ENCODE data around the gene TWF2. TPM values are rescaled to one million over a fixed set of nuclear protein-coding genes. Genes with fewer than 3 reads are reported as not detected.
"Not testable (repeated sequence)": the region's sequence is repeated elsewhere in the genome, so short reads cannot be mapped to it uniquely, and the experiment has no call there.

TWF2 gene
- total RNA-seq (10 to 100 TPM; 34.0 to 56.3 (median 43.3) TPM), polyA plus RNA-seq (10 to 100 TPM; 14.3 to 40.7 TPM)
- long read RNA-seq, donor 1, transcript TWF2-201 (9 exons, 1,718 nt), result major isoform, 429 of 476 reads
- long read RNA-seq, donor 1, partial matches to known transcripts, result 15 of 476 reads
- long read RNA-seq, donor 1, other reads (novel, unspliced or antisense), result 32 of 476 reads
- long read RNA-seq, donor 2, transcript TWF2-201 (9 exons, 1,718 nt), result major isoform, 30 of 30 reads
- long read RNA-seq, donor 2, partial matches to known transcripts, result 0 of 30 reads
- long read RNA-seq, donor 2, other reads (novel, unspliced or antisense), result 0 of 30 reads
- long read RNA-seq, donor 3, transcript TWF2-201 (9 exons, 1,718 nt), result major isoform, 121 of 150 reads
- long read RNA-seq, donor 3, partial matches to known transcripts, result 18 of 150 reads
- long read RNA-seq, donor 3, other reads (novel, unspliced or antisense), result 11 of 150 reads

GRCh38 chr3:52238761-52239701 lies at the start of gene TWF2:
TWF2 (minus strand) TSS chr3:52239158; CDS start chr3:52239016, 142 bp downstream.
- 0% methylated on average over 70 to 92 of the region's 92 CpGs for WGBS, 3 donors
- Histone ChIP-seq H3K9me3 (no peaks in the 10 kb centered on the region), H3K36me3 (no peaks in the 10 kb centered on the region), H3K4me1 (ENCODE audit: insufficient read depth) (peaks cover 16% of the 10 kb centered on the region), H3K4me3 (peak within 1 kb of the TSS; percentile 87), H3K27me3 (no peaks in the 10 kb centered on the region), H3K27ac (peak within 1 kb of the TSS; percentile 75 to 91)
- DNase-seq, result peak; percentile 82 to 89 (median 84)
- TF ChIP-seq POLR2A (IDR thresholded peaks at IDR 0.05) (peak; percentile 57), EP300 (IDR thresholded peaks at IDR 0.05) (no peak)
- TF ChIP-seq, protein P1, sequence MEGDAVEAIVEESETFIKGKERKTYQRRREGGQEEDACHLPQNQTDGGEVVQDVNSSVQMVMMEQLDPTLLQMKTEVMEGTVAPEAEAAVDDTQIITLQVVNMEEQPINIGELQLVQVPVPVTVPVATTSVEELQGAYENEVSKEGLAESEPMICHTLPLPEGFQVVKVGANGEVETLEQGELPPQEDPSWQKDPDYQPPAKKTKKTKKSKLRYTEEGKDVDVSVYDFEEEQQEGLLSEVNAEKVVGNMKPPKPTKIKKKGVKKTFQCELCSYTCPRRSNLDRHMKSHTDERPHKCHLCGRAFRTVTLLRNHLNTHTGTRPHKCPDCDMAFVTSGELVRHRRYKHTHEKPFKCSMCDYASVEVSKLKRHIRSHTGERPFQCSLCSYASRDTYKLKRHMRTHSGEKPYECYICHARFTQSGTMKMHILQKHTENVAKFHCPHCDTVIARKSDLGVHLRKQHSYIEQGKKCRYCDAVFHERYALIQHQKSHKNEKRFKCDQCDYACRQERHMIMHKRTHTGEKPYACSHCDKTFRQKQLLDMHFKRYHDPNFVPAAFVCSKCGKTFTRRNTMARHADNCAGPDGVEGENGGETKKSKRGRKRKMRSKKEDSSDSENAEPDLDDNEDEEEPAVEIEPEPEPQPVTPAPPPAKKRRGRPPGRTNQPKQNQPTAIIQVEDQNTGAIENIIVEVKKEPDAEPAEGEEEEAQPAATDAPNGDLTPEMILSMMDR (IDR thresholded peaks at IDR 0.05), result peak; percentile 26 to 44 (median 34)
- intact Hi-C loops (cut with DNase I), result loop anchor here in 3 of 4 donors (5.0 kb wide), 2 partner anchors 38 to 48 kb away; partner anchors contain the start of genes WDR82 (in 2 of the 3) and GLYCTK (in 1 of the 3)

- no peaks in the 10 kb centered on the region for H3K36me3 ChIP-seq
- peak in 2 of 5 donors; percentile 15 to 32 for DNase-seq
- TF ChIP-seq, protein P1 (IDR thresholded peaks at IDR 0.05), result no peak
- TF ChIP-seq POLR2A (IDR thresholded peaks at IDR 0.05) (no peak), EP300 (IDR thresholded peaks at IDR 0.05) (no peak)
- H3K27me3 ChIP-seq, result no peaks in the 10 kb centered on the region
- intact Hi-C loops (cut with DNase I), result loop anchor here in 2 of 4 donors (5.0 to 10.0 kb wide), 2 partner anchors 51 to 116 kb away; partner anchors contain the start of gene TWF2 (in 1 of the 2)
- peaks cover 9% of the 10 kb centered on the region for H3K4me1 ChIP-seq (ENCODE audit: insufficient read depth)
- H3K9me3 ChIP-seq, result no peaks in the 10 kb centered on the region
- peak overlapping the region; percentile 95 for H3K4me3 ChIP-seq
- 75 to 80% (median 77%) methylated on average over 6 of the region's 6 CpGs for WGBS, 3 donors
- no peak overlapping the region for H3K27ac ChIP-seq
These were observed 49.7 kb upstream of the TWF2 start for GRCh38 chr3:52288674-52289073.

- Histone ChIP-seq H3K4me1 (ENCODE audit: insufficient read depth) (peaks cover 14% of the 10 kb centered on the region), H3K9me3 (no peaks in the 10 kb centered on the region), H3K27me3 (no peaks in the 10 kb centered on the region), H3K27ac (no peak overlapping the region), H3K36me3 (no peaks in the 10 kb centered on the region), H3K4me3 (peak overlapping the region; percentile 95)
- no peak for TF ChIP-seq EP300 (IDR thresholded peaks at IDR 0.05)
- TF ChIP-seq, protein P1 (IDR thresholded peaks at IDR 0.05), result no peak
- no peak for TF ChIP-seq POLR2A (IDR thresholded peaks at IDR 0.05)
- peak in 3 of 5 donors; percentile 29 to 43 (median 33) for DNase-seq
- 38 to 57% (median 47%) methylated on average over 8 of the region's 8 CpGs for WGBS, 3 donors
- intact Hi-C loops (cut with DNase I), result loop anchor here in 2 of 4 donors (5.0 to 10.0 kb wide), 2 partner anchors 49 to 118 kb away; partner anchors contain the start of gene TWF2 (in 1 of the 2)
These were observed 47.8 kb upstream of the TWF2 start for GRCh38 chr3:52286777-52287110.

- peaks cover 17% of the 10 kb centered on the region for H3K4me1 ChIP-seq (ENCODE audit: insufficient read depth)
- not testable (repeated sequence) for H3K27me3 ChIP-seq, H3K36me3 ChIP-seq, H3K4me3 ChIP-seq, H3K9me3 ChIP-seq
- intact Hi-C loops (cut with DNase I), result loop anchor here in 1 of 4 donors (10.0 kb wide), 1 partner anchor 121 kb away; no protein-coding TSS in a partner anchor
- peak overlapping the region in 1 of 2 donors; percentile 74 for H3K27ac ChIP-seq
- DNase-seq, result peak in 2 of 5 donors; percentile 30 to 33
- 63 to 72% (median 69%) methylated on average over 4 of the region's 4 CpGs for WGBS, 3 donors
These were observed 45.1 kb upstream of the TWF2 start for GRCh38 chr3:52284051-52284450.
